ENCODE data around the gene TNK2. TPM values are rescaled to one million over a fixed set of nuclear protein-coding genes. Genes with fewer than 3 reads are reported as not detected.

TNK2 gene
- total RNA-seq, 4 donors from 2014 or later, result 40.5 to 54.0 (median 49.3) TPM

DNA sequence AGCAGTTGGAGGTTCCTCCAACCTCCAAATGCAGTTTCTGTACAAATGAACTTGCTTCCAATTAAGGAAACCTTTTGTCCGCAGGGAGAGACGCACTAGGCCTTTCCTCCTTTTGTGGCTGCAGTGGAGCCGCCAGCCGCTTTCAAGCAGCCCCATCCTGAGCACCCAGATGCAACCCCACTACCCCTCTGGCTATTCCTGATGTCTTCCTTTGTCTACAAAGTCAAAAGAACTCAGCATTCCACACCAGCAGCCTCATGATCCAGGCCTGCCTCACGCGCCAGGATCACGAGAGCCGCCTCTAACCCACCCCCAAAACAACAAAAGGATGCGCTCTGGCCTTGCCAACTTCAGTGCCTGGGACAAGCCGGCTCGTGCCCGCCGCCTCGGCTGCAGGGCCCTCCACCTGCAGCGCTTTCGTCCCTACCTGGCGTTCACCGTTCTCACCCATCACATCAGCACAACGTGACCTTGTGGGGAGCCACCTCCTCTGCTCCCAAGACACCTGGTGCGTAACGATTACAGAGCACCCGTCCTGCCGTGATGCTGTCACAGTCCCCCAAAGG is 48.4 kb downstream of the TNK2 start:
- TF ChIP-seq, protein P1, sequence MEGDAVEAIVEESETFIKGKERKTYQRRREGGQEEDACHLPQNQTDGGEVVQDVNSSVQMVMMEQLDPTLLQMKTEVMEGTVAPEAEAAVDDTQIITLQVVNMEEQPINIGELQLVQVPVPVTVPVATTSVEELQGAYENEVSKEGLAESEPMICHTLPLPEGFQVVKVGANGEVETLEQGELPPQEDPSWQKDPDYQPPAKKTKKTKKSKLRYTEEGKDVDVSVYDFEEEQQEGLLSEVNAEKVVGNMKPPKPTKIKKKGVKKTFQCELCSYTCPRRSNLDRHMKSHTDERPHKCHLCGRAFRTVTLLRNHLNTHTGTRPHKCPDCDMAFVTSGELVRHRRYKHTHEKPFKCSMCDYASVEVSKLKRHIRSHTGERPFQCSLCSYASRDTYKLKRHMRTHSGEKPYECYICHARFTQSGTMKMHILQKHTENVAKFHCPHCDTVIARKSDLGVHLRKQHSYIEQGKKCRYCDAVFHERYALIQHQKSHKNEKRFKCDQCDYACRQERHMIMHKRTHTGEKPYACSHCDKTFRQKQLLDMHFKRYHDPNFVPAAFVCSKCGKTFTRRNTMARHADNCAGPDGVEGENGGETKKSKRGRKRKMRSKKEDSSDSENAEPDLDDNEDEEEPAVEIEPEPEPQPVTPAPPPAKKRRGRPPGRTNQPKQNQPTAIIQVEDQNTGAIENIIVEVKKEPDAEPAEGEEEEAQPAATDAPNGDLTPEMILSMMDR (IDR thresholded peaks at IDR 0.05 in 4 of 5, conservative IDR thresholded peaks at IDR 0.05 in 1 of 5), result no peak
- no peak for TF ChIP-seq POLR2A (IDR thresholded peaks at IDR 0.05)
- H3K4me1 ChIP-seq, result peaks cover 10 to 23% of the 10 kb centered on the region in 2 donors
- ATAC-seq (no peak), DNase-seq (no peak)
- in situ Hi-C loops (cut with MboI; ENCODE audit: low sequenced_read_pairs in 4 of 4) (loop anchor here (5.0 to 10.0 kb wide), 3 partner anchors 32 to 55 kb away; no protein-coding TSS in a partner anchor), intact Hi-C loops (cut with DNase I; ENCODE audit: low total_unique reads) (loop anchor here (1.0 to 10.0 kb wide), 2 partner anchors 55 to 585 kb away; partner anchors contain the start of gene XXYLT1)
- no peaks in the 10 kb centered on the region for H3K27me3 ChIP-seq
- peak overlapping the region in 1 of 4 donors; percentile 19 for H3K27ac ChIP-seq
- H3K4me3 ChIP-seq, result peak overlapping the region in 2 of 4 donors; percentile 7 to 34
- no peaks in the 10 kb centered on the region for H3K36me3 ChIP-seq
- H3K9me3 ChIP-seq, result no peaks in the 10 kb centered on the region

DNA sequence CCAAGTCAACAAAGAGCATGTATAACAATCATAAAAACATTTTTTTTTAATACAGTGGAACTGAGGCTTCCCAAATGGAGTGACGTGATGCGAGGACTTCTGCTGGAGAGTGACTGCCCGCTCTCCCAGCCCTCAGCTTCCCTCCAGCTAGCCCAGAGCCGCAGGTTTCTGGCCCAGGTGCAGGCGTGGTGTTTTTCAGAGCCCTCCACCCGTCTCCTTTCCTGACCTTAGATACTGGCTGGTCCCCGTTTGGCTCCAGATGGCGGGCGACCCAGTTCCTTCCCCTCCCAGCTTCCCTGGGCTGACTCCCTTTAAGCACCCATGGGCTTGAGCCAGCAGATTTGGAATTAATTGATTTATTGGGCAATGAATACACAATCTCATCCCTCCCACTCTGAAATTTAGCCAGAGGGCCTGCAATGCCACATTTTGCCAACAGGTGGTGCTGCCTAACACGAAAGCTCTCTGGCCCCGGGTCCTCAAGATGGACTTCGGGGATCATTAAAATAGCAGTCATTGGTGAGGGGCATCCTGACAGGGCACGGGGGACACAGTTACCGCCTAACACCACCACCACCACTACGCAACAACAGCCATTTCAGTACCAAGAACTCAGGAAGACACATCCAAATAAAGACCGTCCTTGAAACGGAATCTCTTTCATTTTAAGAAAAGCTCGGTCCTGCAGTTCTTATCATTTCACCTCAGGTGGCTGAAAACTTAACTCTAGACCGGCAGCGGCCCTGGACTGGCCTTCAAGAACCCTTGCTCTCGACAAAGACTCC is 49.1 kb downstream of the TNK2 start:
- Histone ChIP-seq H3K27ac (peak overlapping the region in 1 of 4 donors; percentile 19), H3K9me3 (no peaks in the 10 kb centered on the region), H3K4me1 (peaks cover 10 to 22% of the 10 kb centered on the region in 2 donors), H3K27me3 (no peaks in the 10 kb centered on the region), H3K36me3 (no peaks in the 10 kb centered on the region), H3K4me3 (peak overlapping the region in 2 of 4 donors; percentile 7 to 34)
- intact Hi-C loops (cut with DNase I; ENCODE audit: low total_unique reads) (loop anchor here (1.0 to 10.0 kb wide), 2 partner anchors 56 to 584 kb away; partner anchors contain the start of gene XXYLT1), in situ Hi-C loops (cut with MboI; ENCODE audit: low sequenced_read_pairs in 4 of 4) (loop anchor here in 2 of 4 donors (5.0 to 10.0 kb wide), 2 partner anchors 33 to 56 kb away; no protein-coding TSS in a partner anchor)
- TF ChIP-seq, protein P1 (IDR thresholded peaks at IDR 0.05 in 4 of 5, conservative IDR thresholded peaks at IDR 0.05 in 1 of 5), result peak; percentile 96 to 97 (median 97)
- TF ChIP-seq POLR2A (IDR thresholded peaks at IDR 0.05), result no peak
- DNase-seq (peak in 1 of 2 donors; percentile 72), ATAC-seq (peak; percentile 18 to 22)

DNA sequence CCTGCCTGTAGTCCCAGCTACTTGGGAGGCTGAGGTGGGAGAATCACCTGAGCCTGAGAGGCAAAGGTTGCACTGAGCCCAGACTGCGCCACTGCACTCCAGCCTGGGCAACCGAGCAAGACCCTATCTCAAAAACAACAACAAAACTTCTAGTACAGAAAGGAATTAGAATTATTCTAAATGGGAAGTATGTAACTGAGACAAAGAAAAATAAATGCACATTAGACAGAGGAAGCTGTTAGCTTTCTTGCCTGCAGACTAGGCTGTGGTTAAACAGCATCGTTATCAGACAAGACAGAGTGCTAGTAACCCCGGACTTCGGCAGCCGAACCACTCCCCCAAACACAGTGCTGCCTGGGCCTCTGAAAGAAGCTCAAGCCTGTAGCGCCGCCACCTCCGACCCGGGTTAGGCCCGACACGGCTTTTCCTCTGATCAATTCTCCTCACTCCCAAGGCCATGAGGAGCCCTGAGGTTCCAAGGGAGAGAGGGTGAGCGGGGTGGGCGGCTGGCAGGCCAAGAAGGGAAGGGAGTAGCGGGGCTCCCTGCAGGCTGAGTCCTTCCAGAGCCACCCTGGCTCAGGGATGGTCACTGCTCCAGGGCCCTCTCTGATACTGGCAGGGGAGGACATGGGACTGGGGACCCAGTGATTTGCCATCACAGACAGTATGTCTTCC is 51.8 kb downstream of the TNK2 start:
- no peak for ATAC-seq

More for the DNA sequence above, 51.8 kb downstream of the TNK2 start:
- no peaks in the 10 kb centered on the region for H3K36me3 ChIP-seq
- peaks cover 11 to 15% of the 10 kb centered on the region in 2 donors for H3K4me1 ChIP-seq
- intact Hi-C loops (cut with DNase I; ENCODE audit: low total_unique reads) (loop anchor here (10.0 kb wide), 1 partner anchor 582 kb away; the partner anchor contains the start of gene XXYLT1), in situ Hi-C loops (cut with MboI; ENCODE audit: low sequenced_read_pairs in 4 of 4) (loop anchor here in 2 of 4 donors (5.0 to 10.0 kb wide), 2 partner anchors 36 to 58 kb away; no protein-coding TSS in a partner anchor)
- TF ChIP-seq POLR2A (IDR thresholded peaks at IDR 0.05), result no peak
- TF ChIP-seq, protein P1 (IDR thresholded peaks at IDR 0.05 in 4 of 5, conservative IDR thresholded peaks at IDR 0.05 in 1 of 5), result no peak
- no peak for DNase-seq
- no peaks in the 10 kb centered on the region for H3K9me3 ChIP-seq
- H3K27ac ChIP-seq, result no peak overlapping the region
- no peak overlapping the region for H3K4me3 ChIP-seq
- H3K27me3 ChIP-seq, result no peaks in the 10 kb centered on the region

All from gastrocnemius medialis (tissue), 4 donors.